Right lobe of liver (tissue), 4 donors: ENCODE data around the gene EPHA3.

Source experiments
- CTCF ChIP-seq, 4 donors: fragments of 200-600 bp in 3 of 4; fragments of 450-650 bp in 1 of 4; IDR thresholded peaks; one replicate each; pipeline versions ENCODE4 v1.5.1 to v1.8.0; 2016 to 2022; ENCODE audit warnings: antibody characterized with exemption in 4 of 4, mild to moderate bottlenecking in 2 of 4
- POLR2A ChIP-seq: fragments of 450-650 bp; IDR thresholded peaks from one replicate; pipeline ENCODE4 v1.6.1; 2017; ENCODE audit warnings: antibody characterized with exemption, mild to moderate bottlenecking
- donor health status: DM: no; HTN: no; CAD: no.
- donor health status: DM: no; HTN: no; CAD: no.
- donor health status: DM: no; HTN: yes; CAD: no.

GRCh38 chr3:89105503-89105902 lies 1.9 kb upstream of the EPHA3 start:
- TF ChIP-seq CTCF (IDR thresholded peaks at IDR 0.05) (no peak), POLR2A (no peak)
